Type B pancreatic cell (in vitro differentiated cells): ENCODE data around the gene ZMIZ2. TPM values are rescaled to one million over a fixed set of nuclear protein-coding genes. Genes with fewer than 3 reads are reported as not detected.
A peak's percentile ranks its signal among the peaks of the same experiment; 100 is the strongest.

ENCODE experiments used
- DNase-seq: peaks from one replicate; pipeline ENCODE4 v3.0.0; 2021; ENCODE audit warnings: mixed read lengths; ENCODE audit not compliant: unreplicated experiment; ENCODE audit errors: extremely low spot score
- H3K27ac Mint-ChIP-seq: 2 replicates; pipeline ENCODE4 v1.8.0; 2021; ENCODE audit warnings: mild to moderate bottlenecking, mixed read lengths
- H3K27me3 Mint-ChIP-seq: 2 replicates; pipeline ENCODE4 v1.8.0; 2021; ENCODE audit warnings: mixed read lengths
- H3K36me3 Mint-ChIP-seq: 2 replicates; pipeline ENCODE4 v1.8.0; 2021; ENCODE audit warnings: mixed read lengths
- H3K4me1 Mint-ChIP-seq: one replicate; pipeline ENCODE4 v1.8.0; 2021; ENCODE audit warnings: mixed read lengths; ENCODE audit not compliant: unreplicated experiment
- H3K4me3 Mint-ChIP-seq: 2 replicates; pipeline ENCODE4 v1.8.0; 2021; ENCODE audit warnings: mild to moderate bottlenecking, mixed read lengths
- H3K9me3 Mint-ChIP-seq: 2 replicates; pipeline ENCODE4 v1.8.0; 2021; ENCODE audit warnings: mixed read lengths
- CTCF ChIP-seq: fragments of 200-600 bp; sonication (generic); conservative IDR thresholded peaks from 2 replicates; pipeline ENCODE4 v1.5.0; 2021; ENCODE audit warnings: antibody characterized with exemption, mild to moderate bottlenecking
- total RNA-seq: library from RNA; stranded (reverse); gene quantifications from 2 replicates; pipeline ENCODE4 v1.2.1, GENCODE V29; 2021; ENCODE audit warnings: low replicate concordance

The ZMIZ2 gene
- total RNA-seq, 1 donor from 2014 or later, result 112 TPM

GRCh38 chr7:44762726-44763522, 14.3 kb downstream of the ZMIZ2 start:
- no peaks in the 10 kb centered on the region for H3K27me3 Mint-ChIP-seq
- TF ChIP-seq CTCF, result no peak
- no peak for DNase-seq
- no peak overlapping the region for H3K4me3 Mint-ChIP-seq
- H3K27ac Mint-ChIP-seq, result no peak overlapping the region
- H3K36me3 Mint-ChIP-seq, result peaks cover 20% of the 10 kb centered on the region
- H3K4me1 Mint-ChIP-seq, result peaks cover 5% of the 10 kb centered on the region
- H3K9me3 Mint-ChIP-seq, result no peaks in the 10 kb centered on the region

GRCh38 chr7:44764081-44764480, 15.4 kb downstream of the ZMIZ2 start:
- H3K4me1 Mint-ChIP-seq, result peaks cover 13% of the 10 kb centered on the region
- H3K4me3 Mint-ChIP-seq, result no peak overlapping the region
- no peak for TF ChIP-seq CTCF
- no peaks in the 10 kb centered on the region for H3K9me3 Mint-ChIP-seq
- peak overlapping the region; percentile 8 for H3K27ac Mint-ChIP-seq
- DNase-seq, result no peak
- peaks cover 20% of the 10 kb centered on the region for H3K36me3 Mint-ChIP-seq
- H3K27me3 Mint-ChIP-seq, result no peaks in the 10 kb centered on the region

DNA sequence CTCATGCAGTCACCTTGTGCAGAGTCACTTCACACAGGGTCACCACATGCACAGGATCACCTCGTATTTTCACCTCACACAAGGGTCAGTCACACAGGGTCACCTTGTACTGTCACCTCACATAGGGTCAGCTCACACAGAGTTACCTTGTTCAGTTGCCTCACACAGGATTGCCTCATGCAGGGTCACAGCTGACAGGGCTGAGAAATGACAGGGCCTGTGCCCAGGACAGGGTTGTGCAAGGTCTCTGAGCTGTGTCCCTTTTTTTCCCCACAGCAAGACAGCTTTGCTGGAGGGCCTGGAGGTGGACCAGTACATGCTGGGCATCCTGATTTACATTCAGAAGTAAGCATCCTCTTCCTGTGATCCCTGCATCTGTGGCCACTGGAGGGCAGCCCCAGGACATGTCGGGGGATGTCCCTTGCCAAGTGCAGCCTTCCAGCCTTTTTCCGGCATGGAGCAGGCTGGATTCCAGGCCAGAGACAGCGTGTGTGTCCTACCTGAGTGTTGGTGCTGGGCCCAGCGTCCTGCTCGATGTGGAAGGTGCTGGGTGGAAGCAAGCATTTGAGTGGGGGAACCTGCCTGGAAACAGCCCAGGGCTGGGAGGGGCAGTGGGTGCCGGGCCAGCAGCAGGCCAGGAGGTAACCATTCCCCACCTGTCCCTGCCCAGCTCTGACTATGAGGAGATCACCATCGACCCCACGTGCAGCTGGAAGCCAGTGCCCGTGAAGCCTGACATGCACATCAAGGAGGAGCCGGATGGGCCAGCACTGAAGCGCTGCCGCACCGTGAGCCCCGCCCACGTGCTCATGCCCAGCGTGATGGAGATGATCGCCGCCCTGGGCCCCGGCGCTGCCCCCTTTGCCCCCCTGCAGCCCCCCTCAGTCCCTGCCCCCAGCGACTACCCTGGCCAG, 16.3 kb downstream of the ZMIZ2 start:
- peaks cover 19% of the 10 kb centered on the region for H3K4me1 Mint-ChIP-seq
- TF ChIP-seq CTCF, result no peak
- H3K27me3 Mint-ChIP-seq, result no peaks in the 10 kb centered on the region
- H3K4me3 Mint-ChIP-seq, result no peak overlapping the region
- H3K27ac Mint-ChIP-seq, result no peak overlapping the region
- no peak for DNase-seq
- H3K36me3 Mint-ChIP-seq, result peaks cover 17% of the 10 kb centered on the region
- H3K9me3 Mint-ChIP-seq, result no peaks in the 10 kb centered on the region

DNA sequence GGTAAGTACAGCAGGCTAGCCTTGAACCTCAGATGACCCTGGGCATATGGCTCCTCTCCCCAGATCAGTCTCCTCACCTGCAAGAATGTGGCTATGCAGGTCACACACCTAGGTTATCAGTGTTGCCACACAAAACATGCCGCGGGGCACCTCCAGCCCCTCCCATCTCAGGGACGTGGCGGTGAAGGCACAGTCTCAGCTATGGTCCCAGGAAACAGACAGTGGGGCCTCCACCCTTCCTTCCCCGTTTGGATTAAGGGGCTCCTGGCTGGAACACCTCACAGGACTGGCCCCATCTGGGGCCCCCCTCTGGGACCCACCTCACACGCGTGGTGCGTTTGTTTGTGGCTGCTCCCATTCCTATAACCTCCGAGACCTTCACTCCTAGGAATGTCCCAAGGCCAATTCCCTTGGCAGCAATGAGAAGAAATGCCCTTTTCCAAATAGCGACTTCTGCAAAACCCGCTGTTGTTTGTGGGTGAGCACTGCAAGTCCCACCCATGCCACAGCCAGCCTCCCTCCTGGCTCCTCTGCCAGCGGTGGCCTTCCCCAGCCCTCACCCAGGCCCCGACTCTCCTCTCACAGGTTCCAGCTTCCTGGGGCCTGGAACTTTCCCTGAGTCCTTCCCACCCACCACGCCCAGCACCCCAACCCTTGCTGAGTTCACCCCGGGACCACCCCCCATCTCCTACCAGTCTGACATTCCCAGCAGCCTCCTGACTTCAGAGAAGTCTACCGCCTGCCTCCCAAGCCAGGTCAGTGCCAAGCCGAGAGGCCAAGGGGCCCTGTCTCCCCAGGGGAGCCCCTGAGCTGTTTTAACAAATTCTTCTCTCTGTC, 17.1 kb downstream of the ZMIZ2 start:
- H3K36me3 Mint-ChIP-seq, result peaks cover 14% of the 10 kb centered on the region

More for the DNA sequence above, 17.1 kb downstream of the ZMIZ2 start:
- no peak for DNase-seq
- Mint-ChIP-seq H3K27ac (no peak overlapping the region), H3K27me3 (no peaks in the 10 kb centered on the region), H3K4me1 (peaks cover 22% of the 10 kb centered on the region), H3K9me3 (no peaks in the 10 kb centered on the region), H3K4me3 (no peak overlapping the region)
- TF ChIP-seq CTCF, result no peak
